ENCODE results near the gene SELENOO. TPM values are rescaled to one million over a fixed set of nuclear protein-coding genes. Genes with fewer than 3 reads are reported as not detected.

SELENOO gene
- polyA plus RNA-seq, 1 donor = 20.6 TPM

DNA sequence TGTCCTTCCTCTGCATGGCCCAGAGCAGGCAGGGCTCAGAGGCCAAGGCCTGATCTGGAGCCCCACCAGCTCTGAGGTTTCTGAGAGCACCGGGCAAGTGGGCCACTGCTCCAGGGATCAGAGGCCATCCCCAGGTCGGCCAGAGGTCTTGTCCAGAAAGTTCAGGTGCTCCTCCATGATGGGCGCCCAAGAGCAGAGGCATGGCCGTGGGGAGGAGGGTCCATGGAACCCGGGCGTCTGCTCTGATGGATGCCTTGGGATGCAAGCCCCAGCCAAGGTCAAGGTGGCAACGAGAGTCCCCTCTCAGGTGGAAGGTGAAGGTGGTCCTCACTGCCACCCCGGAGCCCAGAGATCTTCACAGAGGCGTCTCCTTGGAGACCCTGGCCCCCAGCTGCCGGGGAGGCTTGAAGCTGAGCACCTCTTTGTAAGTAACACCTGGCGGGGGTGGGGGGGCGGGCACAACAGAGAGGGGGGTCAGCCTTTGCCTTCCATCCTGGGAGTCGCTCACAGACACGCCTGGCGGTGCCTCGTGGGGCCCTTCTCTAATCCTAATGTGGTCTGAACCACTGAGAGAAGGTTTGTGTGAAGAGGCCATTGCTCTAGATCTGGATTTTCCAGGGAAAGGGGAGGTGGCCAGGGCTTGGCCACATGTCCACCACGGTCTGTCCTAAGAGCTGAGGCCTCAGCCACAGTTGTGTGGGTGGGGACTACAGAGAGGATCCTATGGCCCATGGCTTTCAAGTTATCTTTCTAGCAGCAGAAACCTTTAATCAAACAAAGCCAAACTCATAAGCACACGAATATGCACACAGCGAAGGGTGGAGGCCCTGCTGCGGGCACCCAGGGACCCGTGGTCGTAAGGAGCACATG lies 52.5 kb downstream of the SELENOO start:
- DNase-seq = no peak

GRCh38 chr22:50253941-50254340 lies 53.1 kb downstream of the SELENOO start:
- no peak for DNase-seq

- no peak for DNase-seq
These were observed 54.3 kb downstream of the SELENOO start for GRCh38 chr22:50255099-50255498.

DNA sequence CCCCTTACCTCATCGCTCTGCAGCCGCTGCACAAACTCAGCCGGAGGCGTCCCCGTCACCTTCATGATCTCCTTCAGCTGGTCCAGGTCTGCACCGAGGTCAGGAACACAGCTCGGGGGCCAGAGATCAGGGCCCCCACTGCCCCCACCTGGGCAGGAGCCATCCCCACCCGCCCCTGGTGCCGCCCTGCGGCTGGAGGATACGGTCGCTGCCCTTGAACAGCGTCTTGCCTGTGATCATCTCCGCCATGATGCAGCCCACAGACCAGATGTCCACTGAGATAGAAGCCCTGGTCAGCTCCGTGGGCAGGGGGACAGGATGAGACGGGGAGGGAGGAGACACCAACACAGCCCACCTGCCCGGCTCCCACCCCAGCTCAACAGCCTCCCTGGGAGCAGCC lies 54.8 kb downstream of the SELENOO start:
- no peak for DNase-seq

GRCh38 chr22:50256258-50256862 lies 55.5 kb downstream of the SELENOO start:
- no peak for DNase-seq

DNA sequence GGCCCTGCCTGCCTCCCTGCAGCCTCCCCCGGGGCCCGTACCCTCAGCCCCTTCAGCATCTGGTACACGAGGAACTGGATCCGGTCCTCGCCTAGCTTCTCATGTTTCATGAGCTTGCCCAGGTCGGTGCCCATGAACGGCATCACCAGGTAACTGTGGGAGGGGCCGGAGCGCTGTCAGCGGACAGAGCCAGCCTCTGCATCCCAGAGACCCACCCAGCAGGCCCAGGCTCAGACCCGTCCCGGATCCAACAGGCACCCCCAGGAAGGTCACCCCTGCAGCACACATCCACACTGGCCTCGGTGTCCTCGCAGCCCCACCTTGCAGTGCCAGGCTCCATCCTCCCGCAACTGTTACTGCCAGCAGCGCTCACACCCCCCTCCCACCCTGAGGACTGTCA lies 56.2 kb downstream of the SELENOO start:
- no peak for DNase-seq

DNA sequence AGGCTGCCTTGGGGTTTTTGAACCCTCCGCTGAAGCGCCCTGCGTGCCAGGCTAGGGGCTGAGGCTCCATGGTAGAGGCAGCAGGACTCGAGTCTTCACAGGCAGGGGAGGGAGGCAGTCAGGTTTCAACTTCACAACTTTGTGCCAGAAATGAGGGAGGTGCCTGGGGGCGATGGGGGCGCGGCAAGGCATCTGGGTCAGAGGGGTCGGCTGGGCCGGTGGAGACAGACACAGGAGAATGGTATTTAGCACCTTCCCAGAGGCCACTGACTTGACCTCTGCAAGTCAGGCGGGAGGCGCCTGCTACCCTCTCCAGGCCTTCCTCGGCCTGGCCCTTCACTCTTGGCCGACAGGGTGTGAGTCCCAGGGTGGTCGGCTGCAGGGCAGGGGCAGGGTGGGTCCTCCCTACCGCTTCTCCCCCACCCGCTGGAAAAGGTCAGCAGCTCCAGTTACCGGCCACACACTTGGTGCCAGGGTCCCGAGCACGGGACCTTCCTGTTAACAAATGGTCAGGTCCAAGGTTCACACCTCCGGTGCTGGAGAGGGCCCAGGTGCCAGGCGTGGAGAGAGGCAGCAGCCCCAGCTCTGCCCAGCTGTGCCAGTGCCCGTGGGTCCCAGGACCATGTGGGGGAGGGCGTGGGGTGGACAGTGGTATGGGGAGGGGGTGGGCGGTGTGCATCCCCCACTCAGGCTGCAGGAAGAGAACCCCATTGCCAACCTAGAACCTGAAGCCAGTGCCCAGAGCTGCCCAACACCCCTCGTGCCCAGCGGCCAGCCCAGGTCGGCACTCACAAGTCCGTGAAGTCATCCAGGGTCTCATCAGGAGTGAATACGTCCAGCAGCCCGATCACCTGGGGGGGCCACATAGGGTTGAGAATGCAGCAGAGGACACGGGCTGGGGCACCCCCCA lies 56.9 kb downstream of the SELENOO start:
- no peak for DNase-seq

- no peak for DNase-seq
These were observed 57.8 kb downstream of the SELENOO start for GRCh38 chr22:50258361-50259292.

DNA sequence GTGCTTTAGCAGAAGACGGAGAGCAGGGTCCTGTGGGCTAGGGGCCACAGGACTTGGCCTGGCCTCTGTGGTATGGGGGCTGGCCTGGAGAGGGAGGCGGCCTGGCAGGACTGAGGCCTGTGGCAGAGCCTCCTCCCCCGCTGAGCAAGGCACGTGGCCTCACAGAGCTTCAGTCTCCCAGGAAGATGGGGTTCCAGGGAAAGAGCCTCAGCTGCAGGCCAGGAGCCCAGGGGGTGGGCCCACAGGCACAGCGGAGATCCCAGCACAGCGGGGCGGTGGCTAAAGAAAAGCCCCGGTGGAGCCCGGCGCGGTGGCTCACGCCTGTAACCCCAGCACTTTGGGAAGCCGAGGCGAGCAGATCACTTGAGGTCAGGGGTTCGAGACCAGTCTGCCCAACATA lies 58.5 kb downstream of the SELENOO start:
- no peak for DNase-seq

DNA sequence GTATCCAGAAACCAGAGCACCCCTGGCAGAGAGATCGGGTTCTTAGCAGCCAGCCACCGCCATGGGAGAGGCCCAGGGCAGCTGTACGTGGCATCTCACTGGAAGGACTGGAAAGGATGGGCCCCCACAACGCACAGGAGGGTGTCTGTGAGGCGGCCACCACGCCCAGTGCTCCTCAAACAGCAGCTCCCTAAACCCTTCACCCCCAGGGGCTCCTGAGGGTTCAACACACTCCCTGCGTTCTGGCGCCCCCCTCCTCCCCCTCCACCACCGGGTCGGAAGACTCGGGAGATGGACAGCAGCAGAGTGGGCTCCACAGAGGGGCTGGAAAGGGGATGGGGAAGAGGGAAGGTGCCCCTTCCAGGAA lies 59.6 kb downstream of the SELENOO start:
- DNase-seq = no peak

DNA sequence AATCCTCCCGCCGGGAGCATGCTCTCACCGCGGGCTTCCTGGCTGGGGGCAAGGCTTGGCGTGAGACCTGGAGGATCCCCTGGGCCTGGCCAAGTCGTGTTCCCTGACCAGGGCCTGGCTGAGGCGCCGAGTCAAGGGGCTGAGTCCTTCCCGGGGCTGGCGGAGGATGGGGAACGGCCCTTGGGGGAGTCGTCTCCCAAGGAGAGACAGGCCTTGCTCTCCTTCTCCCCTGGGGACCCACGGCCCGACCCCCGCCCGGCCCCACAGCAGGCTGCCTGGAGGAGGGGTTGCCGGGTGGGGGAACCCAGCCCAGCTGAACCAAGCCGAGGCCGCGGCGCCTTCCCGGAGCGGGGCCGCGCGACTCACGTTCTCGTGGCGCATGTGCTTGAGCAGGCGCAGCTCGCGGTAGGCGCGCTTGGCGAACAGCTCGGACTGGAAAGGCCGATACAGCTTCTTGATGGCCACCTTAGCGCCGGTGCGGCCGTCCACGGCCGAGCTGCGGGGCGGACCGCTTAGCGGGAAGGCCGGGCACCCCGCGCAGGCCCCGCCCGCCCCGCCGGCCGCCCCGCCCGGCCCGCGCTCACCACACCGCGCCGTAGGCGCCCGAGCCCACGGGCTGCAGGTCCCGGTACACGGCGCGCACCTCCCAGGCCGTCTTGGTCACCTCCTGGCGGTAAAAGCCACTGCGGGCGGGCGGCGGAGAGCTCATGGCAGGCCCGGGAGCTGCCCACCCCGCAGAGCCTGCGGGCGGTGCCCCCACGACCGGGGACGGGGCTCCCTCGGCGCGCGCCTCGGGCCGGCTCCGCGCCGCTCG lies 60.2 kb downstream of the SELENOO start:
- no peak for DNase-seq

DNA sequence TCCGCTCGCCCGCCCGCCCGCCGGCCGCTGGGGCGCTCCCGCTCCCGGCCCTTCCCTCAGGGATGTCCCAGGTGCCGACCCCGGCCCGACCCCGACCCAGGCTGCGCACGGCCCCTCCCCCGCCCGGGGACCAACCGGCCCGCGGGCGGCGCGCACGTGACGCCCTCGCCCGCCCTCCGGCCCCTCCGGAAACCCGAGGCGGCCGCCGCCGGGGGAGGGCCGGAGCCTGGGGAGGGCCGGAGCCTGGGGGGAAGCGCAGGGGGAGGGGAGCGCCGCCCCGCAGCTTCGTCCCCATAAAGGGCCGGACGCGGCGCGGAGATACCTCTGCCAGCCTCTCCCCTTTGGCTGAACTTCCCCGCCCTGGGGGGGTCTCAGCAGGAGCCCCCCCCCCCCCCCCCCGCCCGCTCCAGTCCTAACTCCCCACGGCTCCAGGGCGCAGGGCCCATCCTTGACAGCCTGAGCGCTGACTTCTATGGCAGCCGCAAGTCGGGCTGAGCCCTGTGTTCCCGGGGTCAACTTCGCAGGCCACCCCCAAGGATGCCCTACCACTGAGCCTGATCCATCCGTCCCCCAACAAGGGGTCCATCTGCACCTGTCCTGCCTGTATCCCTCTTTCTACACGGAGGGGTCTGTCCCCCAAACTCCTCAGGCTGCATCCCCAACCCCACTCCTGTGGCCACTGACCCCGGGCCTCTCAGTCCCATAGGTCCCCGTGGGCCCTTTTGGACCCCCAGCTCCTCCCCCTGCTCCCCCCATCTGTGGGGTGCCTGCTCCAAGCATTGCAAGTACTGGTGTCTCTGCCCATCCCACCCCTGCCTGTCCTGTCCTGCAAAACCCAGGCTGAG lies 61.0 kb downstream of the SELENOO start, which contains the start of gene MAPK12:
MAPK12 (minus strand) TSS at position 69 of the 845 bp plus-strand sequence. CDS start 174 bp downstream, outside the sequence.
- no peak for DNase-seq

GRCh38 chr22:50262460-50262911 lies 61.7 kb downstream of the SELENOO start:
- no peak for DNase-seq

GRCh38 chr22:50262973-50263617 lies 62.3 kb downstream of the SELENOO start:
- no peak for DNase-seq

GRCh38 chr22:50264104-50264745 lies 63.4 kb downstream of the SELENOO start:
- DNase-seq = no peak

DNA sequence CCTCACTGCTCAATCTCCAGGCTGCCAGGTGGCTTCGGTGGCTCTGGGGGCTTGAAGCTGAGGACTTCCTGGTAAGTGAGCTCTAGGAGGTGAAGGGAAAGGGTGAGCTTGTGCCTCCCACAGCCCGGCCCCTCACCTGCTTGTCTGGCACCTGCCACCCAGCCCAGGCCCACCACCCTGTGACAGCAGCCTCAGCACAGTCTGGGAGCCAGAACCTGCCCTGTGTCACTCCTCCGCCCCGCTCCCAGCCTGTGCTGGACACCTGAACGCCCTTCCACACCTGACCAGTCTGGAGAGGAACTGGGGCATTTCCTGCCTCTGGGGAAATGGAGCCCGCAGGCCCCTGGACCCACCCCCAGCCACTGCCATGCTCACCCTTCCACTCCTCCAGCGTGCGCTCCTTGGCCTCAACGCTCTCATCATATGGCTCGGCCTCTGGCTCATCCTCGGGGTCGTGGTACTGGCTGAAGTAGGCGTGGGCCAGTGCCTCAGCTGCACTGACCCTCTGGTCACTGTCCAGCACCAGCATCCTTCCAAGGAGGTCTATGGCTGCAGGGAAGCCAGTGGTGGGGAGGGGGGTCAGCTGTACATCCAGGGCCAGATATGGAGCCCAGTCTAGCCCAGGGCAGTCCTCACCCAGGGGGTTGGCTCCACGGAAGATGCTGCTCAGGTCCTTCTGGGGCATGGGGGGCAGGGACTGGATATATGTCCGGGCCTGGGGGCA lies 64.3 kb downstream of the SELENOO start:
- no peak for DNase-seq

- DNase-seq = no peak
These were observed 66.2 kb downstream of the SELENOO start for GRCh38 chr22:50266994-50267393.
